Fibroblast of lung (primary cell): ENCODE data around the gene BABAM2. TPM values are rescaled to one million over a fixed set of nuclear protein-coding genes. Genes with fewer than 3 reads are reported as not detected.

Source experiments
- DNase-seq, 2 donors: peaks; one replicate each; pipeline versions ENCODE4 v3.0.0 to v3.0.0-alpha.2; 2010; ENCODE audit warnings: low read depth in 2 of 2
- H2AFZ ChIP-seq: 2 replicates; pipeline ENCODE4 v1.5.1; 2012; ENCODE audit warnings: low read length, control low read depth, inconsistent platforms
- H3K27ac ChIP-seq: 2 replicates; pipeline ENCODE4 v1.5.1; 2011; ENCODE audit warnings: low read length, control low read depth; ENCODE audit not compliant: insufficient read depth
- H3K27me3 ChIP-seq: 2 replicates; pipeline ENCODE4 v1.5.1; 2011; ENCODE audit warnings: mild to moderate bottlenecking, low read length; ENCODE audit not compliant: control insufficient read depth, insufficient read depth
- H3K36me3 ChIP-seq: 2 replicates; pipeline ENCODE4 v1.5.1; 2011; ENCODE audit warnings: low read length; ENCODE audit not compliant: control insufficient read depth, insufficient read depth
- H3K4me1 ChIP-seq: 2 replicates; pipeline ENCODE4 v1.5.1; 2011; ENCODE audit warnings: low read length; ENCODE audit not compliant: control insufficient read depth, insufficient read depth; ENCODE audit errors: extremely low read depth
- H3K4me2 ChIP-seq: 2 replicates; pipeline ENCODE4 v1.5.1; 2011; ENCODE audit warnings: low read length, control low read depth; ENCODE audit not compliant: insufficient read depth; ENCODE audit errors: extremely low read depth
- H3K4me3 ChIP-seq, 4 experiments: fragments of 200-600 bp in 1 of 4; sonication (generic) in 1 of 4; replicated peaks in 1 of 4; 2 replicates each; pipeline ENCODE4 v1.5.1; 2011 to 2016; ENCODE audit warnings: low read length in 4 of 4, low read depth in 3 of 4, mild to moderate bottlenecking in 3 of 4, control low read depth in 2 of 4, inconsistent platforms in 1 of 4, mixed read lengths in 1 of 4; ENCODE audit not compliant: insufficient read depth in 1 of 4; ENCODE audit errors: control extremely low read depth in 1 of 4
- H3K79me2 ChIP-seq: 2 replicates; pipeline ENCODE4 v1.5.1; 2012; ENCODE audit warnings: mild to moderate bottlenecking, low read length, inconsistent platforms; ENCODE audit not compliant: control insufficient read depth, insufficient read depth
- H3K9ac ChIP-seq: 2 replicates; pipeline ENCODE4 v1.5.1; 2011; ENCODE audit warnings: mild to moderate bottlenecking, low read length, control low read depth; ENCODE audit not compliant: insufficient read depth
- H3K9me3 ChIP-seq: 2 replicates; pipeline ENCODE4 v1.5.1; 2012; ENCODE audit warnings: low read depth, low read length; ENCODE audit not compliant: control insufficient read depth, insufficient read depth
- H4K20me1 ChIP-seq: 2 replicates; pipeline ENCODE4 v1.5.1; 2011; ENCODE audit warnings: low read length; ENCODE audit not compliant: control insufficient read depth, insufficient read depth; ENCODE audit errors: extremely low read depth
- CTCF ChIP-seq, 2 donors: IDR thresholded peaks in 1 of 2; conservative IDR thresholded peaks in 1 of 2; 1 replicate in 1 of 2; 2 replicates in 1 of 2; pipeline ENCODE4 v1.5.1; 2011 to 2012; ENCODE audit warnings: low read length in 2 of 2, control low read depth in 1 of 2, inconsistent platforms in 1 of 2, low read depth in 1 of 2, mild to moderate bottlenecking in 1 of 2
- EZH2 ChIP-seq: IDR thresholded peaks from 2 replicates; pipeline ENCODE4 v1.5.1; 2012; ENCODE audit warnings: low read length, control low read depth, mild to moderate bottlenecking; ENCODE audit errors: missing control alignments
- polyA plus RNA-seq, 2 donors: library from polyadenylated mRNA; depleted of rRNA in 1 of 2; stranded (reverse) in 1 of 2; unstranded in 1 of 2; fragments of >200 nt; gene quantifications; 2 replicates each; pipeline ENCODE4 v1.2.1, GENCODE V29; 2011 to 2012; ENCODE audit warnings: missing spikeins in 1 of 2
- total RNA-seq: library from RNA; depleted of rRNA; stranded (reverse); fragments of >200 nt; gene quantifications from 2 replicates; pipeline ENCODE4 v1.2.1, GENCODE V29; 2014

Gene BABAM2
- total and polyA plus RNA-seq, 2 donors (not counting 1 experiment from before 2014, with no cell fraction given), result 25.6 to 33.4 TPM

- Histone ChIP-seq H3K27ac (no peak overlapping the region), H3K4me1 (no peaks in the 10 kb centered on the region), H2AFZ (no peak overlapping the region), H3K9ac (no peak overlapping the region), H3K36me3 (no peaks in the 10 kb centered on the region), H3K4me2 (no peak overlapping the region), H4K20me1 (no peaks in the 10 kb centered on the region), H3K27me3 (no peaks in the 10 kb centered on the region), H3K9me3 (no peaks in the 10 kb centered on the region), H3K79me2 (no peaks in the 10 kb centered on the region), H3K4me3 (no peak overlapping the region)
- DNase-seq, result peak; percentile 84 to 87
- TF ChIP-seq CTCF (conservative IDR thresholded peaks at IDR 0.05 in 1 of 2, IDR thresholded peaks at IDR 0.05 in 1 of 2; ENCODE audit: low read depth in 1 of 2, low read length in 2 of 2), result no peak
- TF ChIP-seq EZH2, result no peak
These were observed 295.4 kb downstream of the BABAM2 start for GRCh38 chr2:28185891-28186290.

GRCh38 chr2:28187186-28187585, 296.7 kb downstream of the BABAM2 start:
- H3K27me3 ChIP-seq, result no peaks in the 10 kb centered on the region
- H3K4me1 ChIP-seq, result no peaks in the 10 kb centered on the region
- H3K9ac ChIP-seq, result no peak overlapping the region
- no peaks in the 10 kb centered on the region for H3K9me3 ChIP-seq
- TF ChIP-seq EZH2 (no peak), CTCF (conservative IDR thresholded peaks at IDR 0.05 in 1 of 2, IDR thresholded peaks at IDR 0.05 in 1 of 2; ENCODE audit: low read depth in 1 of 2, low read length in 2 of 2) (no peak)
- H3K79me2 ChIP-seq, result no peaks in the 10 kb centered on the region
- DNase-seq, result no peak
- no peak overlapping the region for H2AFZ ChIP-seq
- no peak overlapping the region for H3K4me2 ChIP-seq
- no peaks in the 10 kb centered on the region for H3K36me3 ChIP-seq
- no peak overlapping the region for H3K4me3 ChIP-seq
- no peaks in the 10 kb centered on the region for H4K20me1 ChIP-seq
- H3K27ac ChIP-seq, result no peak overlapping the region

- H3K27ac ChIP-seq, result no peak overlapping the region
These were observed 297.9 kb downstream of the BABAM2 start for GRCh38 chr2:28188436-28188835.

More at GRCh38 chr2:28188436-28188835, 297.9 kb downstream of the BABAM2 start:
- Histone ChIP-seq H2AFZ (no peak overlapping the region), H3K4me3 (no peak overlapping the region), H3K36me3 (no peaks in the 10 kb centered on the region), H3K9me3 (no peaks in the 10 kb centered on the region), H3K27me3 (no peaks in the 10 kb centered on the region), H3K4me2 (no peak overlapping the region), H3K9ac (no peak overlapping the region), H3K79me2 (no peaks in the 10 kb centered on the region), H3K4me1 (no peaks in the 10 kb centered on the region), H4K20me1 (no peaks in the 10 kb centered on the region)
- no peak for DNase-seq
- TF ChIP-seq EZH2 (no peak), CTCF (conservative IDR thresholded peaks at IDR 0.05 in 1 of 2, IDR thresholded peaks at IDR 0.05 in 1 of 2; ENCODE audit: low read depth in 1 of 2, low read length in 2 of 2) (no peak)
